CD4-positive, alpha-beta T cell treated with Interleukin-15 for 1 hour (primary cell): ENCODE data around the gene ARHGAP1.
"Not testable (repeated sequence)": the region's sequence is repeated elsewhere in the genome, so short reads cannot be mapped to it uniquely, and the experiment has no call there.

Experiments used
- DNase-seq: peaks from one replicate; pipeline ENCODE4 v3.0.0-alpha.2; 2020

Gene ARHGAP1

GRCh38 chr11:46722566-46723358 is 22.3 kb upstream of the ARHGAP1 start:
- no peak for DNase-seq

- DNase-seq: no peak
Observed at GRCh38 chr11:46721286-46721685, 20.9 kb upstream of the ARHGAP1 start.

GRCh38 chr11:46719543-46720218 is 19.3 kb upstream of the ARHGAP1 start:
- no peak for DNase-seq

GRCh38 chr11:46719048-46719542 is 18.7 kb upstream of the ARHGAP1 start, which contains the start of gene F2:
TSS of gene F2 (plus strand) at chr11:46719213. CDS start at chr11:46719236, 23 bp downstream.
- no peak for DNase-seq

- no peak for DNase-seq
Observed at GRCh38 chr11:46718155-46719019, 18.0 kb upstream of the ARHGAP1 start.

- not testable (repeated sequence) for DNase-seq
Observed at GRCh38 chr11:46717825-46718154, 17.4 kb upstream of the ARHGAP1 start.

GRCh38 chr11:46712874-46713576 is 12.6 kb upstream of the ARHGAP1 start:
- DNase-seq: no peak

- DNase-seq: no peak
Observed at GRCh38 chr11:46711303-46711702, 10.9 kb upstream of the ARHGAP1 start.

- no peak for DNase-seq
Observed at GRCh38 chr11:46710821-46711269, 10.4 kb upstream of the ARHGAP1 start.

GRCh38 chr11:46709351-46709750 is 8.9 kb upstream of the ARHGAP1 start:
- DNase-seq: not testable (repeated sequence)

- DNase-seq: no peak
Observed at GRCh38 chr11:46706886-46707285, 6.5 kb upstream of the ARHGAP1 start.

- DNase-seq: no peak
Observed at GRCh38 chr11:46705070-46705688, 4.8 kb upstream of the ARHGAP1 start.

- DNase-seq: no peak
Observed at GRCh38 chr11:46701078-46701654, 747 bp upstream of the ARHGAP1 start.

- no peak for DNase-seq
Observed at GRCh38 chr11:46698597-46698996, 1.8 kb downstream of the ARHGAP1 start.

GRCh38 chr11:46697723-46698122 is 2.7 kb downstream of the ARHGAP1 start:
- no peak for DNase-seq

- no peak for DNase-seq
Observed at GRCh38 chr11:46697303-46697702, 3.1 kb downstream of the ARHGAP1 start.

- no peak for DNase-seq
Observed at GRCh38 chr11:46696212-46696558, 4.2 kb downstream of the ARHGAP1 start.

- DNase-seq: no peak
Observed at GRCh38 chr11:46695345-46696211, 4.8 kb downstream of the ARHGAP1 start.

GRCh38 chr11:46694607-46695006 is 5.8 kb downstream of the ARHGAP1 start:
- no peak for DNase-seq

GRCh38 chr11:46694072-46694471 is 6.3 kb downstream of the ARHGAP1 start:
- DNase-seq: no peak

- no peak for DNase-seq
Observed at GRCh38 chr11:46693597-46694012, 6.8 kb downstream of the ARHGAP1 start.
